Measurements from ENCODE around the gene FBXO42. TPM values are rescaled to one million over a fixed set of nuclear protein-coding genes. Genes with fewer than 3 reads are reported as not detected.
A peak's percentile ranks its signal among the peaks of the same experiment; 100 is the strongest.

The FBXO42 gene
- total and polyA plus RNA-seq, 9 of the 15 experiments (the other 6 are each of a cell fraction or from before 2014, with no cell fraction given): 7.2 to 24.8 (median 17.4) TPM

DNA sequence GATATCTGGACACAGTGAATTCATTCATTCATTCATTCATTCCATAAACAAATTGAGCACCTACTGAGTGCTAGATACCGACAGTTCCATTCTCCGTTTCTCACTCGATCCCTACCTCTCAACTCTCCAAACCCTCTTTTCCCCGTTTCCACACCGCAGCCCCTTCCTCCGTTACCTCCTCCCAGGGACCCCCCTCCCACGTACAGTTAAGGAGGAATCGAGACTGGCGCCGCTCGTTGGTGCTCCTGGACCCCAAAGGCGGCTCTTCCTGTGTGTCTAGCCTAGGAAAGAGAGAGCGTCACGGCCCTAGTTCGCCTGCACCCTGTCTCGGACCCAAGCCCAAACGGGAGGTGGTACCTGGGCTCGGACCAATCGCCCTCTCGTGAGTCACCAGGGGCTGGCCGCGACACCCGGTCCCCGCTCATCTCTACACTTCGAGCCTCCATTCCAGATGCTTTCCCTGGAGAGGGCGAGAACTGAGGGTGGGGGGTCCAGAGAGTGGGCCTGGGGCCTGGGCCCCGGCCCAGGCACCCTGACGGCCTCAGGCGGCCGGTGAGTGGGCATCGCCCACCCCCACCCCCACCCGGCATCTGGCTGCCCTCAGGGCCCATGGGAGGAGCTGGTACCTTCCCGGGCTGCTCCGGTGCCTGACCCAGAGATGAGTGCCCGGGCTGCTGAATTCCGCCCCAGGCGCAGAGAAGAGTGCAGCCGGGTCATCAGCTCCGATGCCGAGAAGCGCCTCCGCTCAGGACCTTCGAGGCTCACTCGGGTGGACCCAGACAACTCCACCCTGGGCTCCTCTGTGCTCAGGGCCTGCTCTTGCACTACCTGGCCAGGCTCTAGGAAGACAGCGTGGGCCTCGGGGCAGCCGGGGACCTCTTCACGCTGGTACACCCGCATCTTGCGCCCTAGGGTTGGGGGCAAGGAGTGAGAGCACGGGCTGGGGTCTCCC lies 144.7 kb downstream of the FBXO42 start (continued):
- TF ChIP-seq, protein P1, sequence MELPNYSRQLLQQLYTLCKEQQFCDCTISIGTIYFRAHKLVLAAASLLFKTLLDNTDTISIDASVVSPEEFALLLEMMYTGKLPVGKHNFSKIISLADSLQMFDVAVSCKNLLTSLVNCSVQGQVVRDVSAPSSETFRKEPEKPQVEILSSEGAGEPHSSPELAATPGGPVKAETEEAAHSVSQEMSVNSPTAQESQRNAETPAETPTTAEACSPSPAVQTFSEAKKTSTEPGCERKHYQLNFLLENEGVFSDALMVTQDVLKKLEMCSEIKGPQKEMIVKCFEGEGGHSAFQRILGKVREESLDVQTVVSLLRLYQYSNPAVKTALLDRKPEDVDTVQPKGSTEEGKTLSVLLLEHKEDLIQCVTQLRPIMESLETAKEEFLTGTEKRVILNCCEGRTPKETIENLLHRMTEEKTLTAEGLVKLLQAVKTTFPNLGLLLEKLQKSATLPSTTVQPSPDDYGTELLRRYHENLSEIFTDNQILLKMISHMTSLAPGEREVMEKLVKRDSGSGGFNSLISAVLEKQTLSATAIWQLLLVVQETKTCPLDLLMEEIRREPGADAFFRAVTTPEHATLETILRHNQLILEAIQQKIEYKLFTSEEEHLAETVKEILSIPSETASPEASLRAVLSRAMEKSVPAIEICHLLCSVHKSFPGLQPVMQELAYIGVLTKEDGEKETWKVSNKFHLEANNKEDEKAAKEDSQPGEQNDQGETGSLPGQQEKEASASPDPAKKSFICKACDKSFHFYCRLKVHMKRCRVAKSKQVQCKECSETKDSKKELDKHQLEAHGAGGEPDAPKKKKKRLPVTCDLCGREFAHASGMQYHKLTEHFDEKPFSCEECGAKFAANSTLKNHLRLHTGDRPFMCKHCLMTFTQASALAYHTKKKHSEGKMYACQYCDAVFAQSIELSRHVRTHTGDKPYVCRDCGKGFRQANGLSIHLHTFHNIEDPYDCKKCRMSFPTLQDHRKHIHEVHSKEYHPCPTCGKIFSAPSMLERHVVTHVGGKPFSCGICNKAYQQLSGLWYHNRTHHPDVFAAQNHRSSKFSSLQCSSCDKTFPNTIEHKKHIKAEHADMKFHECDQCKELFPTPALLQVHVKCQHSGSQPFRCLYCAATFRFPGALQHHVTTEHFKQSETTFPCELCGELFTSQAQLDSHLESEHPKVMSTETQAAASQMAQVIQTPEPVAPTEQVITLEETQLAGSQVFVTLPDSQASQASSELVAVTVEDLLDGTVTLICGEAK (IDR thresholded peaks at IDR 0.05): peak; percentile 54; the same call in 1 of the 2 replicates
- TF ChIP-seq, protein P1 (CRISPR knock-in tag; IDR thresholded peaks at IDR 0.05): no peak
- TF ChIP-seq, protein P2, sequence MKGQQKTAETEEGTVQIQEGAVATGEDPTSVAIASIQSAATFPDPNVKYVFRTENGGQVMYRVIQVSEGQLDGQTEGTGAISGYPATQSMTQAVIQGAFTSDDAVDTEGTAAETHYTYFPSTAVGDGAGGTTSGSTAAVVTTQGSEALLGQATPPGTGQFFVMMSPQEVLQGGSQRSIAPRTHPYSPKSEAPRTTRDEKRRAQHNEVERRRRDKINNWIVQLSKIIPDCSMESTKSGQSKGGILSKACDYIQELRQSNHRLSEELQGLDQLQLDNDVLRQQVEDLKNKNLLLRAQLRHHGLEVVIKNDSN (CRISPR knock-in tag; IDR thresholded peaks at IDR 0.05): no peak
- TF ChIP-seq ARID2 (IDR thresholded peaks at IDR 0.05) (0 out of 2 replicates have a peak, but pooled peaks have one; percentile 23), HDGF (IDR thresholded peaks at IDR 0.05) (peak; percentile 58; the same call in 1 of the 2 replicates), ATF1 (CRISPR knock-in tag; IDR thresholded peaks at IDR 0.05) (no peak), ATF1 (tag; IDR thresholded peaks at IDR 0.05) (peak; percentile 24; the same call in 1 of the 2 replicates), ZNF764 (CRISPR knock-in tag; IDR thresholded peaks at IDR 0.05; ENCODE audit: low read depth) (0 out of 2 replicates have a peak, but pooled peaks have one; percentile 61), PHF8 (IDR thresholded peaks at IDR 0.05; ENCODE audit: borderline replicate concordance, low read length) (no peak), ZNF263 (CRISPR knock-in tag; IDR thresholded peaks at IDR 0.05; ENCODE audit: borderline replicate concordance) (no peak; the same call in 1 of the 2 replicates)
- TF ChIP-seq, protein P3, sequence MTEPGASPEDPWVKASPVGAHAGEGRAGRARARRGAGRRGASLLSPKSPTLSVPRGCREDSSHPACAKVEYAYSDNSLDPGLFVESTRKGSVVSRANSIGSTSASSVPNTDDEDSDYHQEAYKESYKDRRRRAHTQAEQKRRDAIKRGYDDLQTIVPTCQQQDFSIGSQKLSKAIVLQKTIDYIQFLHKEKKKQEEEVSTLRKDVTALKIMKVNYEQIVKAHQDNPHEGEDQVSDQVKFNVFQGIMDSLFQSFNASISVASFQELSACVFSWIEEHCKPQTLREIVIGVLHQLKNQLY (CRISPR knock-in tag; conservative IDR thresholded peaks at IDR 0.05): 0 out of 4 replicates have a peak, but pooled peaks of 1 of the 2 experiments have one; percentile 59
- TF ChIP-seq, protein P4, sequence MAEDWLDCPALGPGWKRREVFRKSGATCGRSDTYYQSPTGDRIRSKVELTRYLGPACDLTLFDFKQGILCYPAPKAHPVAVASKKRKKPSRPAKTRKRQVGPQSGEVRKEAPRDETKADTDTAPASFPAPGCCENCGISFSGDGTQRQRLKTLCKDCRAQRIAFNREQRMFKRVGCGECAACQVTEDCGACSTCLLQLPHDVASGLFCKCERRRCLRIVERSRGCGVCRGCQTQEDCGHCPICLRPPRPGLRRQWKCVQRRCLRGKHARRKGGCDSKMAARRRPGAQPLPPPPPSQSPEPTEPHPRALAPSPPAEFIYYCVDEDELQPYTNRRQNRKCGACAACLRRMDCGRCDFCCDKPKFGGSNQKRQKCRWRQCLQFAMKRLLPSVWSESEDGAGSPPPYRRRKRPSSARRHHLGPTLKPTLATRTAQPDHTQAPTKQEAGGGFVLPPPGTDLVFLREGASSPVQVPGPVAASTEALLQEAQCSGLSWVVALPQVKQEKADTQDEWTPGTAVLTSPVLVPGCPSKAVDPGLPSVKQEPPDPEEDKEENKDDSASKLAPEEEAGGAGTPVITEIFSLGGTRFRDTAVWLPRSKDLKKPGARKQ (CRISPR knock-in tag; IDR thresholded peaks at IDR 0.05): no peak

All from K562 (cell line).